ENCODE results near the gene TMEM145. TPM values are rescaled to one million over a fixed set of nuclear protein-coding genes. Genes with fewer than 3 reads are reported as not detected.
A peak's percentile ranks its signal among the peaks of the same experiment; 100 is the strongest.

Gene TMEM145
- total and polyA plus RNA-seq, 10 of the 15 experiments (the other 5 are each of a cell fraction or from before 2014, with no cell fraction given) = 0.04 to 0.97 (median 0.16) TPM; not detected in 4

DNA sequence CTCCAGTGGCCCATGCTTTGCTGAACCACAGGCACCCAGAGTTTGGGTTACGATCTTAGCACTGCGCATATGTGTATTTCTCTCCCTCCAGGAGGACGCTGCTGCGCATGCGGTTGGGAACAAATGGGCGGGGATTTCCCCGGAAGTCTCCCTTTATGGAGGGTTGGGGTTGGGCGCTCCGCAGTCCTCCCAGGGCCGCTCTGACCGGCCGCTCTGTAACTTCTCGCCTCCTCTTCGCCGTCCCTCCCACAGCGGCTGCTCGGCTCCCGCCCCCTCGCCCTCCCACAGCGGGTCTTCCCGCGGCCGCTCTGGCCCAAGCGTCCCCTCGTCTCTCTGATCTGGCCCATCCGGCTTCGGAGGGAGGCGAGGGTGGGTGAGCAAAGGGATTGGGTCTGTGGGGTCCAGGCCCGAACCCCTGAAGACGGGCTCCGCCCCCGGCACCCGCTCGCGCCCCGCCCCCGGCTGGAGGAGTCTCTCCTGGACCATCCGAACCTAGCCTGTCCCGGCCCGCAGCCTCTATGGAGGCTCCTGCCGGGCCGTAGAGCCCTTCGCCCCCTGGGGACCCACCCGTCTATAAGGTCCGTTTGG, 12.3 kb downstream of the TMEM145 start, which contains the start of gene MEGF8:
MEGF8 (plus strand) TSS at position 328 of the 588 bp plus-strand sequence. CDS start 609 bp downstream, outside the sequence.
- ATAC-seq (peak; percentile 92), FAIRE-seq (peak; percentile 99), DNase-seq (ENCODE audit: low read depth, low spot score) (peak; percentile 98)
- Histone ChIP-seq H4K20me1 (ENCODE audit: control insufficient read depth, insufficient read depth) (no peaks in the 10 kb centered on the region), H3K4me2 (ENCODE audit: control insufficient read depth, insufficient read depth) (peak within 1 kb of the TSS; percentile 91), H3K27me3 (replicated peaks in 1 of 2; ENCODE audit: control insufficient read depth in 2 of 2, insufficient read depth in 2 of 2, low read length in 1 of 2) (peaks cover 3 to 4% of the 10 kb centered on the region in 2 experiments; a peak in 2 of 4 replicates), H3K9ac (ENCODE audit: control insufficient read depth, insufficient read depth, low read length) (peak within 1 kb of the TSS; percentile 92), H3K4me1 (ENCODE audit: control insufficient read depth, insufficient read depth, low read length) (peaks cover 7% of the 10 kb centered on the region), H3K36me3 (ENCODE audit: control insufficient read depth in 2 of 2, insufficient read depth in 2 of 2, low read length in 1 of 2) (no peaks in the 10 kb centered on the region), H3K9me3 (replicated peaks; ENCODE audit: control insufficient read depth, insufficient read depth, low read length) (no peaks in the 10 kb centered on the region), H3K79me2 (ENCODE audit: control insufficient read depth, insufficient read depth, low read length) (peaks cover 13% of the 10 kb centered on the region), H2AFZ (ENCODE audit: control insufficient read depth, low read depth, low read length) (peak within 1 kb of the TSS; percentile 95), H3K27ac (ENCODE audit: control insufficient read depth, insufficient read depth) (peak within 1 kb of the TSS; percentile 57), H3K4me3 (peak within 1 kb of the TSS; percentile 93)
- in situ Hi-C loops (cut with MboI) = no loop called here
- WGBS (ENCODE audit: insufficient coverage, insufficient replicate concordance, low lambda C conversion rate, missing lambda C conversion rate) = 1% methylated on average over 39 of the region's 45 CpGs
- ChIA-PET POLR2A (no interaction called here), RAD21 (ENCODE audit: unreplicated experiment) (no interaction called here), CTCF (no interaction called here), SMC1A (ENCODE audit: uncharacterized antibody, unreplicated experiment) (no interaction called here)
- BruUV-seq (replicated peaks) = no TSS peak
- intact Hi-C loops (cut with micrococcal nuclease; ENCODE audit: unreplicated experiment) = loop anchor here (1.0 to 10.0 kb wide), 4 partner anchors 71 to 221 kb away; no protein-coding TSS in a partner anchor
- TF ChIP-seq EGR1 (IDR thresholded peaks at IDR 0.05; ENCODE audit: borderline replicate concordance in 1 of 2, low read depth in 2 of 2, low read length in 2 of 2) = peak in 1 of 2 experiments; percentile 93; a peak in 2 of 3 replicates
- TF ChIP-seq, protein P1, sequence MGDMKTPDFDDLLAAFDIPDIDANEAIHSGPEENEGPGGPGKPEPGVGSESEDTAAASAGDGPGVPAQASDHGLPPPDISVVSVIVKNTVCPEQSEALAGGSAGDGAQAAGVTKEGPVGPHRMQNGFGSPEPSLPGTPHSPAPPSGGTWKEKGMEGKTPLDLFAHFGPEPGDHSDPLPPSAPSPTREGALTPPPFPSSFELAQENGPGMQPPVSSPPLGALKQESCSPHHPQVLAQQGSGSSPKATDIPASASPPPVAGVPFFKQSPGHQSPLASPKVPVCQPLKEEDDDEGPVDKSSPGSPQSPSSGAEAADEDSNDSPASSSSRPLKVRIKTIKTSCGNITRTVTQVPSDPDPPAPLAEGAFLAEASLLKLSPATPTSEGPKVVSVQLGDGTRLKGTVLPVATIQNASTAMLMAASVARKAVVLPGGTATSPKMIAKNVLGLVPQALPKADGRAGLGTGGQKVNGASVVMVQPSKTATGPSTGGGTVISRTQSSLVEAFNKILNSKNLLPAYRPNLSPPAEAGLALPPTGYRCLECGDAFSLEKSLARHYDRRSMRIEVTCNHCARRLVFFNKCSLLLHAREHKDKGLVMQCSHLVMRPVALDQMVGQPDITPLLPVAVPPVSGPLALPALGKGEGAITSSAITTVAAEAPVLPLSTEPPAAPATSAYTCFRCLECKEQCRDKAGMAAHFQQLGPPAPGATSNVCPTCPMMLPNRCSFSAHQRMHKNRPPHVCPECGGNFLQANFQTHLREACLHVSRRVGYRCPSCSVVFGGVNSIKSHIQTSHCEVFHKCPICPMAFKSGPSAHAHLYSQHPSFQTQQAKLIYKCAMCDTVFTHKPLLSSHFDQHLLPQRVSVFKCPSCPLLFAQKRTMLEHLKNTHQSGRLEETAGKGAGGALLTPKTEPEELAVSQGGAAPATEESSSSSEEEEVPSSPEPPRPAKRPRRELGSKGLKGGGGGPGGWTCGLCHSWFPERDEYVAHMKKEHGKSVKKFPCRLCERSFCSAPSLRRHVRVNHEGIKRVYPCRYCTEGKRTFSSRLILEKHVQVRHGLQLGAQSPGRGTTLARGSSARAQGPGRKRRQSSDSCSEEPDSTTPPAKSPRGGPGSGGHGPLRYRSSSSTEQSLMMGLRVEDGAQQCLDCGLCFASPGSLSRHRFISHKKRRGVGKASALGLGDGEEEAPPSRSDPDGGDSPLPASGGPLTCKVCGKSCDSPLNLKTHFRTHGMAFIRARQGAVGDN (IDR thresholded peaks at IDR 0.05) = no peak
- TF ChIP-seq YY1 (IDR thresholded peaks at IDR 0.05; ENCODE audit: low read depth, low read length) = peak; percentile 1; the same call in 1 of the 2 replicates
- TF ChIP-seq, protein P2, sequence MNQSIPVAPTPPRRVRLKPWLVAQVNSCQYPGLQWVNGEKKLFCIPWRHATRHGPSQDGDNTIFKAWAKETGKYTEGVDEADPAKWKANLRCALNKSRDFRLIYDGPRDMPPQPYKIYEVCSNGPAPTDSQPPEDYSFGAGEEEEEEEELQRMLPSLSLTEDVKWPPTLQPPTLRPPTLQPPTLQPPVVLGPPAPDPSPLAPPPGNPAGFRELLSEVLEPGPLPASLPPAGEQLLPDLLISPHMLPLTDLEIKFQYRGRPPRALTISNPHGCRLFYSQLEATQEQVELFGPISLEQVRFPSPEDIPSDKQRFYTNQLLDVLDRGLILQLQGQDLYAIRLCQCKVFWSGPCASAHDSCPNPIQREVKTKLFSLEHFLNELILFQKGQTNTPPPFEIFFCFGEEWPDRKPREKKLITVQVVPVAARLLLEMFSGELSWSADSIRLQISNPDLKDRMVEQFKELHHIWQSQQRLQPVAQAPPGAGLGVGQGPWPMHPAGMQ (IDR thresholded peaks at IDR 0.05; ENCODE audit: borderline replicate concordance) = no peak
- no peak for TF ChIP-seq IKZF2 (IDR thresholded peaks at IDR 0.05)
- TF ChIP-seq BCL11A (IDR thresholded peaks at IDR 0.05; ENCODE audit: low read depth, low read length) = no peak
- no peak for TF ChIP-seq PML (IDR thresholded peaks at IDR 0.05; ENCODE audit: low read length)
- TF ChIP-seq EZH2 (IDR thresholded peaks at IDR 0.05; ENCODE audit: borderline replicate concordance, control insufficient read depth, low read depth, low read length) = no peak
- TF ChIP-seq NR2C2 (IDR thresholded peaks at IDR 0.05; ENCODE audit: borderline replicate concordance, control insufficient read depth, insufficient read length, low read depth) = no peak
- peak; percentile 95 for TF ChIP-seq HDGF (IDR thresholded peaks at IDR 0.05)
- no peak for TF ChIP-seq RCOR1 (conservative IDR thresholded peaks at IDR 0.05; ENCODE audit: low read depth, low read length)
- no peak for TF ChIP-seq ESRRA (IDR thresholded peaks at IDR 0.05; ENCODE audit: low read length)
- TF ChIP-seq IKZF1 (conservative IDR thresholded peaks at IDR 0.05) = peak; percentile 73
- peak; percentile 30; the same call in 1 of the 2 replicates for TF ChIP-seq DPF2 (IDR thresholded peaks at IDR 0.05)
- TF ChIP-seq, protein P3, sequence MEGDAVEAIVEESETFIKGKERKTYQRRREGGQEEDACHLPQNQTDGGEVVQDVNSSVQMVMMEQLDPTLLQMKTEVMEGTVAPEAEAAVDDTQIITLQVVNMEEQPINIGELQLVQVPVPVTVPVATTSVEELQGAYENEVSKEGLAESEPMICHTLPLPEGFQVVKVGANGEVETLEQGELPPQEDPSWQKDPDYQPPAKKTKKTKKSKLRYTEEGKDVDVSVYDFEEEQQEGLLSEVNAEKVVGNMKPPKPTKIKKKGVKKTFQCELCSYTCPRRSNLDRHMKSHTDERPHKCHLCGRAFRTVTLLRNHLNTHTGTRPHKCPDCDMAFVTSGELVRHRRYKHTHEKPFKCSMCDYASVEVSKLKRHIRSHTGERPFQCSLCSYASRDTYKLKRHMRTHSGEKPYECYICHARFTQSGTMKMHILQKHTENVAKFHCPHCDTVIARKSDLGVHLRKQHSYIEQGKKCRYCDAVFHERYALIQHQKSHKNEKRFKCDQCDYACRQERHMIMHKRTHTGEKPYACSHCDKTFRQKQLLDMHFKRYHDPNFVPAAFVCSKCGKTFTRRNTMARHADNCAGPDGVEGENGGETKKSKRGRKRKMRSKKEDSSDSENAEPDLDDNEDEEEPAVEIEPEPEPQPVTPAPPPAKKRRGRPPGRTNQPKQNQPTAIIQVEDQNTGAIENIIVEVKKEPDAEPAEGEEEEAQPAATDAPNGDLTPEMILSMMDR (IDR thresholded peaks at IDR 0.05 in 2 of 3, conservative IDR thresholded peaks at IDR 0.05 in 1 of 3; ENCODE audit: control insufficient read depth in 2 of 3, extremely low read depth in 1 of 3, insufficient read depth in 1 of 3, low read depth in 3 of 3, low read length in 3 of 3) = peak in 2 of 3 experiments; percentile 95 to 97; a peak in 3 of 6 replicates
- peak; percentile 98 to 100 for TF ChIP-seq SRF (IDR thresholded peaks at IDR 0.05; ENCODE audit: low read depth in 2 of 2, low read length in 2 of 2)

Data from GM12878 (cell line).